Suppressor macrophage (primary cell): ENCODE measurements around the gene DCDC1.
A peak's percentile ranks its signal among the peaks of the same experiment; 100 is the strongest.

Experiments used
- DNase-seq, 4 experiments: peaks; one replicate each; pipeline ENCODE4 v3.0.0-alpha.2; 2020 to 2022

The DCDC1 gene

DNA sequence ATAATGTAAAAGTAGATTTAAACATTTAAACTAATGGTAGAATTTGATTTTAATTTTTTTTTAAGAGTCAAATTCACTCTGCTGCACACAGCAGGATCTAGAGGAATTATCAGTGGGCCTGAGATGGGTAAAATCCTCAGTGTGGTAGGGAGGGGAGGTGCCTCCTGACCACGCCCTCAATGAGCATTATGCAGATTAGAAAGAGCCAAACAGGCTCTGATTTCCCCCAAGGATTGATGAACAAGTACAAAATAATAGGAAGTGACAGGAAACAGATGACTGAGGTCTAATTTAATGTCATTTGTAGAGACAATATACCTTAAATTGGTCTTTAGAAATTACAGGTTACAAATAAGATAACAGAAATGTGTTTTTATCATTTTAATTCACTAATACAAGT, 155.2 kb downstream of the DCDC1 start:
- no peak for DNase-seq

DNA sequence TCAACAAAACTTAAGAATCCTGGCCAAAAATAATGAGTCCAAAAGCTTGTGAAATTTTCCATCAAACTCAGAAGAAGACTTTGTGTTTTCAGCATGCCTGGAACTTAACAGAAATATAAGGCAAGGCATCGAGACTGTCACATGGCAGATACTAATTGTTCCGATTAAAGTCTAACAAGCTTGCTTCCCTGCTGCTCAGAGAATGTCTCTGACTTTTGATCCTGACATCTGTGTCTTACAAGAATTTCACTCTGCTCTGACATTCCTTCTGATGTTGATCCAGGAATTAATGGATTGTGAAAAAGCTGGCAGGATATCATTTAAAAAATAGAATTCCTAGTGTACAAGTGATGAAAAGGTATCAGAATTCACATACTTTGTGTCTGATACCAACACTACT, 170.2 kb downstream of the DCDC1 start:
- no peak for DNase-seq

- DNase-seq: no peak
Observed at GRCh38 chr11:31173926-31174680, 195.4 kb downstream of the DCDC1 start.

DNA sequence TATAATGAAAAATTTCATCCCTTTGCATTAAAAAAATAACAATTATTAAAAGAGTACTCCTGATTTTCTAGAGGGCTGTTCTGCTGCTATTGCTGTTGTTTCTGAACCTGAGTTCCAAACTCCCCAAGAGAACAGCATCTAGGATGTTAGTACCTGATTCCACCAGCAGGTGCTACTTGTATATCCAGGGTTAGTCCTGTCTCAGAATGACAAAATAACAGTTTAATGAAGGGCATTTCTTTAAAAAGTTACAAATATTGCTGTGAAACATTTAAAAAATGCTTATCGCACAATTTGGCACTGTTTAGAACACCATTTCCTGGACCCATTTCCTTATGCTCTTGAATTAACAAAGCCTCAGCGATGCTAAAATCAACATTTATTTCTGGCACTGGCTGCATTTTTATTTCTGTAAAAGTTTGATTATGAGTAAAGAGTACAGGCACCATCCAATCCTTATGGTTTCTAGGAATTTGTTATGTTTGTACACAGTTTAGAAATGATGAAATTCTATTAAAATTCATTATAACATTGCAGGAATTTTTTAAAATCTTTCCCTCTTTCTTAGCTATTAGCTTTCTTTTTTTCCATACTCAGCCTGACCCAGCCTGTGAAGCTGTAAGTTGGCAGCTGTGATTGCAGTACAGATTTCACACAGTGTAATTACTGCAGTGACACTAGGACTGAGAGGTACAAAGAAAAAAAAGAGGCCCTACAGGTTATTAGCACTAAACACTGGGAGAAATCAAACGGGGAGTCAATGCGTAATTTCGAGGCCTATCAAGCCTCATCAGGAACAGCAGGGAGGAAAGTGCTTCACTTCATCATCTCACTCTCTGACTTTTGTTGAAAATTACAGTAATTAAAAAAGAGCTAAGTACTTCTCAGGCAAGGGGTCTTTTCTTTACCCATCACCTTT, 208.8 kb downstream of the DCDC1 start:
- no peak for DNase-seq

DNA sequence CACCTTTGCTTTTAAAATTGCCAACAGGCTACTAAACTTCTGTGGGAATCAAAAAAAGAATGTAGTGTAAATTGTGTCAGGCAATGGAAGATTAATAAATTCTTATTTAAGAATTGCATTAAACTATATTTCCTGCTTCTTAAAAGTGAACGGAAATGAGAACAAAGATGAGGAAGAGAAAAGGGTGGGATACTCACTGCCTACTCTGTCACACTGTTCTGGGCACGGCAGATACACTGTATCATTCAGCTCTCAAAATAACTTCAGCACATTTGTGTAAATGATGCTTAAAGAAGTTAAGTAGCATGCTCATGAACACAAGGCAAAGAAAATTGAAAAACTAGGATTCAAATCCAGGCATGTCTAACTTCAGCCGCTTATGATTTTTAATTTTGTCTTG, 218.7 kb downstream of the DCDC1 start:
- DNase-seq: no peak

DNA sequence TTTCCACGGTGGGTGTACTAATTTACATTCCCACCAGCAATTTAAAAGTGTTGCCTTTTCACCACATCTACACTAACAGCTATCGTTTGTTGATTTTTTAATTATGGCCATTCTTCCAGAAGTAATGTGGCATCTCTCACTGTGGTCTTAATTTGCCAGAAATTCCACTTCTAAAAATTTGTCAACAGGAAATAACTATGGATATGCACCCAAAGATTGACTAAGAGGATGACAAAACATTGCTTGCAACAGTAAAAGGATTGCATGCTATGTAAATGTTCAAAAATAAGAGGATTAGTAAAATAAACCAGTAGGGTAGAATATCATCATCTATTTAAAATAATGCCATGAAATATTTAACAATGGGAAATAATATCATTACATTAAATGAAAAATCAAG, 219.5 kb downstream of the DCDC1 start:
- DNase-seq: no peak

DNA sequence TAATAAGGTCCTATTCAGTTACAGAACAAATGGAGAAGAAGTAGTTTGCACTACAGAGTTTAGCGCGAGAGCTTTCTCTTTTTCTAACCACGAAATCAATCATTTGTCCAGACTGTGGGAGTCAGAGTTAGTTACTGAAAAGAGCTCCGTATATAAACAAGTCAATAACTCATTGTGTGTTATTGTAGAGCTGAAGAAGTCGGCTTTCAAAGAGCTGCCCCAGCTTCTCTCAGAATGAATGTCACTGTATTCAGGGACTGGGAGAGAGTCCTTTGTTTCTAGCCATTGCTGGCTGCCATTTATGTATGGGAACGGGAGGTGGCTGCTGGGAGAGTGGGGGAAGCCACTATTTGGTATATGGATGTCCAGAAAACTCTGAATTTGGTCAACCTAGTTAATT, 227.8 kb downstream of the DCDC1 start:
- no peak for DNase-seq

GRCh38 chr11:31139479-31139878, 230.1 kb downstream of the DCDC1 start:
- no peak for DNase-seq

DNA sequence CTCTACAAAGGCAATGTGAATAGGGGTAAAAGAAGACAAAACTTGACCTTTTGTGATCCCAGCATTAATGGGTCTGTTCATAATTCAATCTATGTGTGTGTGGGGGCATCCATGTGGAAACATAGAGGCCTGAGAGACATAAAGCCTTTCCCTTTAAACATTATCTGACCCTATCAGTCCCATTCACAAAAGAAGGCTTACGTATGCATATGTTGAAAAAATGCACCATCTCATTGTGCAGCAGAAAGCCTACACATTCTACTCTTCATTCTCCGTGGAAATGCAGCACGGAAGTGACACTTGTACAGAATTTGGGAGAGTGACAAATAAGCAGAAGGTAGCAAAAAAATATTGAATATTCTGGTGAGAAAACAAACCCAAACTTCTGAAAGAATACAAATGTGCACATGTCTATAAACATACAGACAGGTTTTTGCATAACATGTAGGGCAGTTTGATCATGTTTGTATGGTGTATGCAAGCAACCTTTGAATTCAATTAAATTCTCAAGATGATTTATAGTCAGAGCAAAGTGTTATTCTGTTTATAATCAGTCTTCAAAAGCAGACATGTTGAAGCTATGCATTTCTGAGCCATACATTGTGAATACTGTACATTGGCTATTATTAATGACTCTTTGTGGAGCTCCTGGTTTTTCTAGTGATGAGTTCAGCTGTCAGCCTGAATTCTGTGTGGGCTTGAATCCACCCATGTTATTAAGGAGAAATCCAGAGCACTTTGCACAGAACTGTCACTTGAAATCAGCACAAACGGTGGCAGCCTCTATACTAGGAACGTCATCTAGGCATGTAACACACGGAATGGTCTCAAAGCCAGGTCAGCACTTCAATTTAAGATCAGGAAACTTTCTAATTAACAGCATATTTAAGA, 236.8 kb downstream of the DCDC1 start:
- DNase-seq: no peak

GRCh38 chr11:31131760-31132159, 237.8 kb downstream of the DCDC1 start:
- DNase-seq: no peak

DNA sequence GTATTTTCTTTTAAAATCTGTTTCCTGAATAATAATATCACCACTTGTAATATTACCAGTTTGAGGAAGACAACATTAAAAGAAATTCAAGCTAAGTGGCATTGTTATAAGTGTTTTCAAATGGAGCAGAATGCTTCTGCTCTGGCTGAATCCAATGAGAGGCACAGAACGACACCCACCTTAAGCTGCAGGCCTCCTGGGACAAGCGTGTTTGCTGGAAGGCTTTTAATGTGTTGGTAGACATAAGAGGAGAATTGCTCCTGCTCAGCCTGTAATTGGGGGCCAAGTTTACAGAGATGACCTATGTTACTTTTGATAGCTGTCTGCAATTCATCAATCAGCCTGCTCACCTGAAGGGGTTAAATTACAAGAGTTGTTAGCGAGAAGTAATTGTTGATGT, 242.2 kb downstream of the DCDC1 start:
- DNase-seq: no peak

DNA sequence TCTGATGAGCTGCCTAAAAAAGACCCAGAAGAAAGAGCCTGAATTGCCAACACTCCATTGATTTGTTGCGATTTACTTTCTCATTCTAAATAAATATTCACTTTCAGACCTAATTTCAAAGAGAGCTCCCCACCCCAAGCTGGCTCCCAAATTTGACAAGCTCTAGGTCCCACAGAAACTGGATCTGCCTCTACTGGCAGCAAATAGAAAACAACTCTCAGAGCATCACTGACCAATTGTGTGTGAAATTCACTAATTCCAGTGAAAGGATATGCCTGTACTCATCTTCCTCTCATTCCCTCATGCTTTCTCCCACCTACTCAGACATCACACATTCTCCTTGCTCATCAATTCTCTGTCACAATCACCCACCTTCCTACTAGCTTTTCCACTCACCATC, 249.1 kb downstream of the DCDC1 start:
- no peak for DNase-seq

GRCh38 chr11:31118566-31118965, 251.0 kb downstream of the DCDC1 start:
- DNase-seq: no peak

DNA sequence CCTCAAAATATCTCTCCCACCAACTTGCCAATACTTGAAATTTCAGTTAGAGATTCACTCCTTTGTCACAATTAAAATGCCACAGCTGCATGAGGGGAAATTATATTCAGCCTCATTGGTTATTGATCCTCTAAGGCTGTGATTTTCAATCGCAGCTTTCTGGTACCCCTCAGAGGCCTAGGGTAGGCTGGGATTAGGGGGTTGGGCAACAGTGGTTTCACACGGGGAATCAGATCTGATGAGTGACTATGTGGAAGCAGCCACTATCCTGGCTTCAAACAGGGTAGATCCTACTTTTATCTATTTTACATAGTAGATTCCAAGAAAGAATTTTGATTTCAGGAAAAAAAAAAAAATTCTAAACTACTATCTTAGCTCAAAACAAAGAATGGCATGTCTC, 252.5 kb downstream of the DCDC1 start:
- DNase-seq: no peak

GRCh38 chr11:31114442-31114841, 255.1 kb downstream of the DCDC1 start:
- no peak for DNase-seq

DNA sequence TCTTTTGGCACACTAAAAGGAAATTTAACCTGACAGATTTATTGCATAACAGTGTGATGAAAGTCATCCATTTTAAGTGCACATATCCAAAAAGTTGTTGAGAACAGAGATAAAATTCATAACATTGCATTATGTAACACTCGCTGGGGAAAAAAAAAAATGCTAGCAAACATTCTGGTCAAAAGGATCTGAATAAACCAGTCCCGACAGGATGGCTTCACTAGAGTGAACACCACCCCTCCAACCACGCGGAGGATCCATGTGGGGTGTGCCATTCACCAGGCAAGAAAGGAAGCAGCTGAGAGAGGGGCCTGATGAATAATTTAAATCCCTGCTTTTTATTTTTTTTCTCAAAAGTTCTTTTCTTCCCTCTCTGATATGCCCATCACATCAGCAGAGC, 258.7 kb downstream of the DCDC1 start:
- DNase-seq: no peak

- DNase-seq: no peak
Observed at GRCh38 chr11:31109446-31109845, 260.1 kb downstream of the DCDC1 start.

DNA sequence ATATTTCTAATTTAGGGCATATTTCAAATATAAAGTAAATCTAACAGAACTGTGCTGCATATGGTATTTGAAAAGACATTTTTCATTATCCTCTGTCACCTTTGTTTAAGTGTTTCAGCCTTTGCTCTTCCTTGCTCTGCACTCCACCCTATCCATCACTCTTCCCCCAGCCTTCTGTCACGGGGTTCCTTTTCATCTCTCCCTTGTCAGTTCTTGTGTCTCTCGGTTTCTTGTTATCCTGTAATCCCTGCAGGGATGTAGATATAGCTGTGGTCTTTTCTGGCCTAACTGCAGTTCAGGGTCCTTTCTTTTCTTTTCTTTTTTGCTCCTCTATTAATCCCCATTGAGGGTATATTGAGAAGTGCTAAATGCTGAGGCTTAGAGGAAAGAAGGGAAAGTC, 261.9 kb downstream of the DCDC1 start:
- no peak for DNase-seq

DNA sequence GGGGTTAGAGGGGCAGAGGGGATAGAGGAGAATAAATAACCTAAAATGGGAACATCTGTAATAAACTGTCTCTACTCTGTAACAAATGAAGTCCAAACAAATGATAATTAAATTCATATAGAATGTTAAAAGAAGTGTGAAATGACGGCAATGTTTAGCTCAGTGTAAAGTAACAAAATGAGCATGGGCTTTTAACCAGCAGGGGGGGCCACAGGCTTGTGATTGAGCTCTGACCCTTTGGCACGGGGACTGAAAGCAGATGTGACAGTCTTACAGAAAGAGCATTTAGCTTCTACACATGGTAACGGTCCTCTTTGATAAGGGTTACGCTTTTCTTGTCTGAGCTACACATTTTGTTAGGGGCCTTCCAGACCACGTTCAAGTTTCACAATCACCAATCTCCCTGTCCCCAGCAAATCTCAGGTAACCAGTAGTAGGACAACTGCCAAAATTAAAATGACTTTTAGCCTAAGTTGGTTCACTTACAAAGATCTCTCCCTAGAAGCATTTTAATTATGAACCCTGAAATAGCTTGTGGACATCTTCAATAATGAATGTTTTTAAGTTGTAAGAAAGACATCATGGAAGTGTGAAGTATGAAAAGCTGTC, 262.5 kb downstream of the DCDC1 start:
- peak; percentile 39 to 67 (median 58) for DNase-seq

- no peak for DNase-seq
Observed at GRCh38 chr11:31106326-31106725, 263.2 kb downstream of the DCDC1 start.

GRCh38 chr11:31102875-31103274, 266.7 kb downstream of the DCDC1 start:
- DNase-seq: no peak

DNA sequence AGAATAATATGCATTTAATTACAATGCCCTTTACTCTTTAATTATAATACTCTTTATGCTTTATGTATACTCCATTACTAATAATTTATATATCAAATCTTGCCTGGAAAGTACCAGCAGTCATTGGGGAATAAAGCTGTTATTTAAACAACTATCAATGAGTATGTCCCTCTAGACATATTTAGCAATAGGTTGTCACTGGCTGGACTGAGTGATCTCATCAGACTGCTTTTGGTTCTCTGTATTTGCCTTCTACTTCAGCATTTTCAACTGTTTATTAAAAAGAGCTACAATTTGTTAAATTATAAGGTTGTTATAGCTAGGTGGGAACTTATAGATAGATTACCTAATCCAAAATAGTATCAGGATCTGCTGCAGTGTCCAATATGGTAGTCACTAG, 267.2 kb downstream of the DCDC1 start:
- no peak for DNase-seq
